H9 (cell line): ENCODE data around the gene SCAF1. TPM values are rescaled to one million over a fixed set of nuclear protein-coding genes. Genes with fewer than 3 reads are reported as not detected.

Experiments used
- DNase-seq: peaks from one replicate; pipeline ENCODE4 v3.0.0-alpha.2; 2017
- H2AFZ ChIP-seq: one replicate; pipeline ENCODE4 v1.6.1; 2013; ENCODE audit warnings: mild to moderate bottlenecking, low read length, control low read depth, moderate library complexity
- H2AK5ac ChIP-seq: 2 replicates; pipeline ENCODE4 v1.6.1; 2013; ENCODE audit warnings: low read length, control low read depth, mixed read lengths; ENCODE audit not compliant: insufficient read length
- H2BK120ac ChIP-seq: one replicate; pipeline ENCODE4 v1.6.1; 2013; ENCODE audit warnings: low read depth, mild to moderate bottlenecking, low read length, control low read depth, inconsistent platforms; ENCODE audit not compliant: poor library complexity, severe bottlenecking
- H2BK12ac ChIP-seq: 2 replicates; pipeline ENCODE4 v1.6.1; 2013; ENCODE audit warnings: low read length, control low read depth, mixed read lengths, low read depth; ENCODE audit not compliant: insufficient read length
- H2BK15ac ChIP-seq: 2 replicates; pipeline ENCODE4 v1.6.1; 2013; ENCODE audit warnings: low read depth, low read length, control low read depth
- H2BK20ac ChIP-seq: one replicate; pipeline ENCODE4 v1.6.1; 2013; ENCODE audit warnings: low read depth, mild to moderate bottlenecking, low read length, control low read depth, inconsistent platforms; ENCODE audit not compliant: poor library complexity, severe bottlenecking
- H2BK5ac ChIP-seq: 2 replicates; pipeline ENCODE4 v1.6.1; 2013; ENCODE audit warnings: low read length, control low read depth, mixed read lengths; ENCODE audit not compliant: insufficient read length
- H3K14ac ChIP-seq: 2 replicates; pipeline ENCODE4 v1.6.1; 2013; ENCODE audit warnings: low read length, control low read depth; ENCODE audit not compliant: insufficient read depth
- H3K18ac ChIP-seq: 2 replicates; pipeline ENCODE4 v1.6.1; 2013; ENCODE audit warnings: low read depth, mild to moderate bottlenecking, mixed read lengths, low read length, control low read depth; ENCODE audit not compliant: insufficient read length
- H3K23ac ChIP-seq: 2 replicates; pipeline ENCODE4 v1.6.1; 2013; ENCODE audit warnings: low read length, control low read depth, mixed read lengths, low read depth; ENCODE audit not compliant: insufficient read length
- H3K23me2 ChIP-seq: 2 replicates; pipeline ENCODE4 v1.6.1; 2013; ENCODE audit warnings: low read depth, mild to moderate bottlenecking, mixed read lengths, low read length, control low read depth; ENCODE audit not compliant: insufficient read length, poor library complexity, severe bottlenecking
- H3K27ac ChIP-seq: 2 replicates; pipeline ENCODE4 v1.5.1; 2013; ENCODE audit warnings: low read length, control low read depth, mixed read lengths, low read depth; ENCODE audit not compliant: insufficient read length
- H3K27me3 ChIP-seq: 2 replicates; pipeline ENCODE4 v1.6.1; 2013; ENCODE audit warnings: low read length, control low read depth, inconsistent platforms; ENCODE audit not compliant: insufficient read depth
- H3K4ac ChIP-seq: 2 replicates; pipeline ENCODE4 v1.6.1; 2013; ENCODE audit warnings: low read depth, mild to moderate bottlenecking, control low read depth, inconsistent platforms, low read length, moderate library complexity
- H3K4me1 ChIP-seq: 2 replicates; pipeline ENCODE4 v1.6.1; 2013; ENCODE audit warnings: low read length, control low read depth, inconsistent platforms; ENCODE audit not compliant: insufficient read depth
- H3K4me2 ChIP-seq: 2 replicates; pipeline ENCODE4 v1.6.1; 2013; ENCODE audit warnings: low read length, control low read depth, mixed read lengths; ENCODE audit not compliant: insufficient read length, insufficient read depth
- H3K56ac ChIP-seq: 2 replicates; pipeline ENCODE4 v1.6.1; 2013; ENCODE audit warnings: low read depth, mild to moderate bottlenecking, mixed read lengths, low read length, control low read depth; ENCODE audit not compliant: insufficient read length
- H3K79me1 ChIP-seq: 2 replicates; pipeline ENCODE4 v1.6.1; 2013; ENCODE audit warnings: low read depth, mild to moderate bottlenecking, moderate library complexity, low read length, control low read depth, inconsistent platforms; ENCODE audit not compliant: insufficient read depth, poor library complexity, severe bottlenecking
- H3K79me2 ChIP-seq: 2 replicates; pipeline ENCODE4 v1.6.1; 2013; ENCODE audit warnings: low read length, control low read depth, inconsistent platforms; ENCODE audit not compliant: insufficient read depth
- H3K9ac ChIP-seq: 2 replicates; pipeline ENCODE4 v1.6.1; 2013; ENCODE audit warnings: low read length, control low read depth, mixed read lengths; ENCODE audit not compliant: insufficient read length; ENCODE audit errors: extremely low read depth
- H3K9me3 ChIP-seq: one replicate; pipeline ENCODE4 v1.6.1; 2013; ENCODE audit warnings: low read depth, low read length, inconsistent platforms; ENCODE audit not compliant: control insufficient read depth
- H3T11ph ChIP-seq: one replicate; pipeline ENCODE4 v1.6.1; 2013; ENCODE audit warnings: mild to moderate bottlenecking, low read length, control low read depth, inconsistent platforms
- H4K20me1 ChIP-seq: one replicate; pipeline ENCODE4 v1.6.1; 2013; ENCODE audit not compliant: control insufficient read depth, insufficient read length, insufficient read depth
- H4K5ac ChIP-seq: 2 replicates; pipeline ENCODE4 v1.6.1; 2013; ENCODE audit warnings: low read depth, mild to moderate bottlenecking, mixed read lengths, low read length, control low read depth; ENCODE audit not compliant: insufficient read length
- H4K8ac ChIP-seq: replicated peaks from 2 replicates; pipeline ENCODE4 v1.6.1; 2013; ENCODE audit warnings: low read length, control low read depth, mixed read lengths, low read depth; ENCODE audit not compliant: insufficient read length
- H4K91ac ChIP-seq: 2 replicates; pipeline ENCODE4 v1.6.1; 2013; ENCODE audit warnings: low read depth, mild to moderate bottlenecking, moderate library complexity, mixed read lengths, low read length, control low read depth; ENCODE audit not compliant: insufficient read length
- H3K27ac Mint-ChIP-seq, 3 experiments: 2 replicates in 2 of 3; 3 replicates in 1 of 3; pipeline ENCODE4 v1.8.0; 2020 to 2021; ENCODE audit warnings: mixed read lengths in 3 of 3, mild to moderate bottlenecking in 1 of 3, moderate library complexity in 1 of 3
- H3K27me3 Mint-ChIP-seq: 2 replicates; pipeline ENCODE4 v1.8.0; 2021; ENCODE audit warnings: low read depth, mild to moderate bottlenecking, moderate library complexity, mixed read lengths
- H3K36me3 Mint-ChIP-seq, 3 experiments: 2 replicates in 2 of 3; 3 replicates in 1 of 3; pipeline ENCODE4 v1.8.0; 2020 to 2021; ENCODE audit warnings: low read depth in 3 of 3, mixed read lengths in 3 of 3; ENCODE audit not compliant: insufficient read depth in 1 of 3
- H3K4me1 Mint-ChIP-seq, 2 experiments: 2 replicates each; pipeline ENCODE4 v1.8.0; 2020; ENCODE audit warnings: mixed read lengths in 2 of 2
- H3K4me3 Mint-ChIP-seq, 2 experiments: 2 replicates in 1 of 2; 3 replicates in 1 of 2; pipeline ENCODE4 v1.8.0; 2020 to 2021; ENCODE audit warnings: mild to moderate bottlenecking in 2 of 2, mixed read lengths in 2 of 2, moderate library complexity in 1 of 2
- H3K9me3 Mint-ChIP-seq, 2 experiments: 2 replicates in 1 of 2; 3 replicates in 1 of 2; pipeline ENCODE4 v1.8.0; 2020; ENCODE audit warnings: mild to moderate bottlenecking in 2 of 2, mixed read lengths in 2 of 2, moderate library complexity in 1 of 2
- WGBS: extraction: QIAGEN DNeasy Blood & Tissue Kit; methylation state at CpG from one replicate; pipeline ENCODE4 v1.1.7; 2013; ENCODE audit warnings: missing lambda C conversion rate, low lambda C conversion rate, mixed read lengths; ENCODE audit not compliant: insufficient read length; ENCODE audit errors: extremely low coverage; 5-methylcytosine and 5-hydroxymethylcytosine counted together
- total RNA-seq: library from RNA; stranded (reverse); gene quantifications from 2 replicates; pipeline ENCODE4 v1.2.1, GENCODE V29; 2021
- TF ChIP-seq, protein P1 (sequence below): fragments of 200-600 bp; sonication (generic); conservative IDR thresholded peaks from 3 replicates; pipeline ENCODE4 v1.8.0; 2021; ENCODE audit warnings: antibody characterized with exemption, mild to moderate bottlenecking

Gene SCAF1
- total RNA-seq, 1 experiment from 2014 or later = 85.3 TPM

DNA sequence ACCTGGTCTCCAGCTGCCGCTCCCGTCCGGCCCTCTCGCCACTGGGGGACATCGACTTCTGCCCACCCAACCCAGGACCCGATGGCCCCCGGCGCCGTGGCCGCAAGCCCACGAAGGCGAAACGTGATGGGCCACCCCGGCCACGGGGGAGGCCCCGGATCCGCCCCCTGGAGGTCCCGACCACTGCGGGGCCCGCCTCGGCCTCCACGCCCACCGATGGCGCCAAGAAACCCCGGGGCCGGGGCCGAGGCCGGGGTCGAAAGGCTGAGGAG, 44.4 kb upstream of the SCAF1 start:
- Histone ChIP-seq H3T11ph (no peak overlapping the region), H3K79me1 (peaks cover 11% of the 10 kb centered on the region), H2BK20ac (no peak overlapping the region), H3K9me3 (no peaks in the 10 kb centered on the region), H3K9ac (no peak overlapping the region), H3K4me2 (no peak overlapping the region), H3K79me2 (peaks cover 5% of the 10 kb centered on the region; the same call in 1 of the 2 replicates), H2AFZ (no peak overlapping the region), H4K91ac (no peak overlapping the region), H4K20me1 (no peaks in the 10 kb centered on the region), H4K5ac (no peak overlapping the region), H2AK5ac (no peak overlapping the region), H2BK15ac (no peak overlapping the region), H3K23ac (no peak overlapping the region), H2BK5ac (no peak overlapping the region), H4K8ac (no peak overlapping the region), H2BK12ac (no peak overlapping the region), H3K56ac (no peak overlapping the region), H3K18ac (no peak overlapping the region), H3K14ac (no peak overlapping the region), H2BK120ac (no peak overlapping the region), H3K27me3 (no peaks in the 10 kb centered on the region), H3K23me2 (no peaks in the 10 kb centered on the region), H3K27ac (no peak overlapping the region), H3K4me1 (no peaks in the 10 kb centered on the region), H3K4ac (no peak overlapping the region)
- H3K36me3 Mint-ChIP-seq = peaks cover 40 to 70% (median 62%) of the 10 kb centered on the region in 3 experiments
- no peak for DNase-seq
- no CpG with 5 or more reads among the region's 29 CpGs for WGBS
- H3K4me1 Mint-ChIP-seq = peaks cover 8 to 13% of the 10 kb centered on the region in 2 experiments
- H3K4me3 Mint-ChIP-seq = no peak overlapping the region
- TF ChIP-seq, protein P1, sequence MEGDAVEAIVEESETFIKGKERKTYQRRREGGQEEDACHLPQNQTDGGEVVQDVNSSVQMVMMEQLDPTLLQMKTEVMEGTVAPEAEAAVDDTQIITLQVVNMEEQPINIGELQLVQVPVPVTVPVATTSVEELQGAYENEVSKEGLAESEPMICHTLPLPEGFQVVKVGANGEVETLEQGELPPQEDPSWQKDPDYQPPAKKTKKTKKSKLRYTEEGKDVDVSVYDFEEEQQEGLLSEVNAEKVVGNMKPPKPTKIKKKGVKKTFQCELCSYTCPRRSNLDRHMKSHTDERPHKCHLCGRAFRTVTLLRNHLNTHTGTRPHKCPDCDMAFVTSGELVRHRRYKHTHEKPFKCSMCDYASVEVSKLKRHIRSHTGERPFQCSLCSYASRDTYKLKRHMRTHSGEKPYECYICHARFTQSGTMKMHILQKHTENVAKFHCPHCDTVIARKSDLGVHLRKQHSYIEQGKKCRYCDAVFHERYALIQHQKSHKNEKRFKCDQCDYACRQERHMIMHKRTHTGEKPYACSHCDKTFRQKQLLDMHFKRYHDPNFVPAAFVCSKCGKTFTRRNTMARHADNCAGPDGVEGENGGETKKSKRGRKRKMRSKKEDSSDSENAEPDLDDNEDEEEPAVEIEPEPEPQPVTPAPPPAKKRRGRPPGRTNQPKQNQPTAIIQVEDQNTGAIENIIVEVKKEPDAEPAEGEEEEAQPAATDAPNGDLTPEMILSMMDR = no peak
- no peak overlapping the region for H3K27ac Mint-ChIP-seq
- no peaks in the 10 kb centered on the region; a peak in 1 of 5 replicates for H3K9me3 Mint-ChIP-seq
- no peaks in the 10 kb centered on the region for H3K27me3 Mint-ChIP-seq
